GM19238 (cell line): ENCODE data around the gene LRRTM2.

Experiments used
- DNase-seq: peaks from one replicate; pipeline ENCODE4 v3.0.0; 2011; ENCODE audit warnings: low spot score; ENCODE audit not compliant: insufficient read length

Gene LRRTM2

GRCh38 chr5:138884094-138884493, 9.0 kb upstream of the LRRTM2 start:
- DNase-seq, result no peak

GRCh38 chr5:138883211-138883610, 8.1 kb upstream of the LRRTM2 start:
- DNase-seq, result no peak

- DNase-seq, result no peak
Measured at GRCh38 chr5:138878437-138879235, 3.5 kb upstream of the LRRTM2 start.

GRCh38 chr5:138876811-138877210, 1.7 kb upstream of the LRRTM2 start:
- DNase-seq, result no peak

GRCh38 chr5:138875946-138876345, 811 bp upstream of the LRRTM2 start:
- DNase-seq, result no peak

- no peak for DNase-seq
Measured at GRCh38 chr5:138875552-138875875, 379 bp upstream of the LRRTM2 start.

GRCh38 chr5:138874241-138874640, 894 bp downstream of the LRRTM2 start:
- DNase-seq, result no peak

- no peak for DNase-seq
Measured at GRCh38 chr5:138873466-138874221, 1.5 kb downstream of the LRRTM2 start.

GRCh38 chr5:138872841-138873465, 2.2 kb downstream of the LRRTM2 start:
- no peak for DNase-seq

- no peak for DNase-seq
Measured at GRCh38 chr5:138870611-138871010, 4.5 kb downstream of the LRRTM2 start.

GRCh38 chr5:138869763-138870500, 5.2 kb downstream of the LRRTM2 start:
- DNase-seq, result no peak

GRCh38 chr5:138869038-138869437, 6.1 kb downstream of the LRRTM2 start:
- no peak for DNase-seq

- no peak for DNase-seq
Measured at GRCh38 chr5:138867011-138867410, 8.1 kb downstream of the LRRTM2 start.

- no peak for DNase-seq
Measured at GRCh38 chr5:138853132-138853531, 22.0 kb downstream of the LRRTM2 start.

- DNase-seq, result no peak
Measured at GRCh38 chr5:138850865-138851435, 24.2 kb downstream of the LRRTM2 start.

- DNase-seq, result no peak
Measured at GRCh38 chr5:138849882-138850281, 25.3 kb downstream of the LRRTM2 start.

GRCh38 chr5:138849439-138849838, 25.7 kb downstream of the LRRTM2 start:
- DNase-seq, result no peak

- DNase-seq, result no peak
Measured at GRCh38 chr5:138844812-138845513, 30.2 kb downstream of the LRRTM2 start.

- DNase-seq, result no peak
Measured at GRCh38 chr5:138844125-138844461, 31.0 kb downstream of the LRRTM2 start.

- no peak for DNase-seq
Measured at GRCh38 chr5:138843316-138844124, 31.6 kb downstream of the LRRTM2 start.
